ENCODE results near the gene GATC.

GATC gene

GRCh38 chr12:120445911-120446843, at the start of gene GATC, which contains the start of gene TRIAP1:
Gene GATC, plus strand, starts transcription at chr12:120446444. Its CDS starts 37 bp downstream, at chr12:120446481.
Gene TRIAP1, minus strand, starts transcription at chr12:120446384. Its CDS starts 12 bp downstream, at chr12:120446372.
- DNase-seq (ENCODE audit: low spot score) = peak; percentile 66

- no peak for DNase-seq (ENCODE audit: low spot score)
These were observed 48.3 kb upstream of the GATC start for GRCh38 chr12:120397824-120398540.

- no peak for DNase-seq (ENCODE audit: low spot score)
These were observed 46.7 kb upstream of the GATC start for GRCh38 chr12:120399531-120399930.

DNA sequence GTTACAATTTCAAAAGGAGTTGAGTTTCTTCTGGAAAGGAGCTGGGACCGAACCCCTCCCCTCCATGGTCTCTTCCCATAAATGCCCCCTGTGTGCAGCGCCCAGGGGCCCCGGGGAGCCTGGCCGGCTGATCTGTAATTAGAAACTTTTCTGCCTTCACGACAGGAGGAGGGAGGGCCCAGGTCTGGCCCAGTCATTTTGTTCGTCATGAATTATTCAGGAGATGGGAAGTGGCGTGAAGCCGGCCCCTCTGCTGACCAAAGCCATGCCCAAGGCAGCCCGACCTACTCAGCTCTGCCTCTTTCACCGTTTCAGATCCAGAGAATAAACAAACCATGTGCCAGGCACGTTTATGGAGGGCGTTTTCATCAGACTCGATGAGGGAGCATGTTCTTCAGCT, 44.0 kb upstream of the GATC start:
- DNase-seq (ENCODE audit: low spot score) = no peak

DNA sequence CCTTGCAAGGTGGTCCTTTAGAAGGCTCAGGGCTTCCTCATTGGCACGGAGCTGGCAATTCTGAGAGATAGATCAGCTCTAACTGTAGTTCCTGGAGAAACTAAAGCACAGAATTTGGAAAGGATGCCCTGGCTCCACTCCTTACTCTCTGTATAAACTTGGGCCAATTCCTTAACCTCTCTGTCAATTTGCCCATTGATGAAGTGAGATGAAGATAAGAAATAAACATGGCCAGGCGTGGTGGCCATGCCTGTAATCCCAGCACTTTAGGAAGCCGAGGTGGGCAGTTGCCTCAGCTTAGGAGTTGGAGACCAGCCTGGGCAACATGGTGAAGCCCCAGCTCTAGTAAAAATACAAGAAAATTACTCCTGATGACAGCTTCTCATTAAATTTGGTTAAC, 42.4 kb upstream of the GATC start:
- no peak for DNase-seq (ENCODE audit: low spot score)

DNA sequence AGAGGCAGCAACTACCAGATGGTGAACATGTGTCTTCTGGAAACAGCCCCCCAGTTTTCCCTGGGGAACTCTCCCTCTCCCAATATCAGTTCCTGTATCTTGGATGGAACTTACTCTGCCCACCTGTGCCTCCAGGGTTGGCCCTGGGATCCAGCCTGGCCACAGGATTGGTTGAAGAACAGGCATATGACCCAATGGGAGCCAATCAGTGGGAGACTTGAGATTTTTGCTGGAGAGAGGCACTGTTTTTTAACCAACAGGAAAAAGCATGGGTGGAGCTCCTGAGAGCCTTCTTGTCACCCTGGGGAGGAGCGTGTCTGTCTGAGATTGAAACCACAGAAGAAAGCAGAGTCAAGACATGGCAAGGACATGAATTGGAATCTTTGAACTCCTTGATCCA, 42.0 kb upstream of the GATC start:
- DNase-seq (ENCODE audit: low spot score) = no peak

- DNase-seq (ENCODE audit: low spot score) = no peak
These were observed 40.2 kb upstream of the GATC start for GRCh38 chr12:120406069-120406468.

- no peak for DNase-seq (ENCODE audit: low spot score)
These were observed 39.7 kb upstream of the GATC start for GRCh38 chr12:120406553-120406952.

GRCh38 chr12:120408771-120409170, 37.5 kb upstream of the GATC start:
- no peak for DNase-seq (ENCODE audit: low spot score)

DNA sequence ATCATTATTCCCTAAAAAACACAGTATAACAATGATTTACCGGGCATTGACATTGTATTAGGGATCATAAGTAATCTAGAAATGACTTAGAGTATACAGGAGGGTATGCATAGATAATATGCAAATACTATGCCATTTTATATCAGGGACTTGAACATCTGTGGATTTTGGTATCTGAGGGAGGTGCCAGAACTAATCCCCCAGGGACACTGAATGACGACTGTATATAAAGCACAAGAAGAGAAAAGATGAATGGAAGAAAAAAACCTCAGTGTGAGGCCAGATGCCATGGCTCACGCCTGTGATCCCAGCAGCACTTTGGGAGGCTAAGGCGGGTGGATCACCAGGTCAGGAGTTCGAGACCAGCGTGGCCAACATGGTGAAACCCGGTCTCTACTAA, 33.8 kb upstream of the GATC start:
- DNase-seq (ENCODE audit: low spot score) = no peak

GRCh38 chr12:120413901-120414695, 32.1 kb upstream of the GATC start:
- DNase-seq (ENCODE audit: low spot score) = no peak

GRCh38 chr12:120416490-120417216, 29.6 kb upstream of the GATC start:
- DNase-seq (ENCODE audit: low spot score) = no peak

GRCh38 chr12:120417917-120418580, 28.2 kb upstream of the GATC start:
- no peak for DNase-seq (ENCODE audit: low spot score)

DNA sequence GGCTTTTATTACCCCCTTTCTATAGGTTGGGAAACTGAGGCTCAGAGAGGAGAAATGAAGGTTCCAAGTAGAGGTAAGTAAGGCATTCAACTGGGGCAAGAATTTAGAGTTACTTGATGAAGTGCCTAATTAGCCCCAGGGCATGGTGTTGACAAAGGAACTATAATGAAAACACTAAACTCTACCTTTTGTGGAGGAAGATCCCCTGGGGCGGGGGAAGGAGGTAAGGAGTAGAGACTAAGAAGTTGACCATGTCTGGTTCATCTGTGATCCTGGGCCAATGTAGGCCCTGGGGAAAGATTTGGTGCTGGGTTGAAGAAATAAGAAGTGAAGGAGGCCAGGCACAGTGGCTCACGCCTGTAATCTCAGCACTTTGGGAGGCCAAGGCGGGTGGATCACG, 24.5 kb upstream of the GATC start:
- no peak for DNase-seq (ENCODE audit: low spot score)

DNA sequence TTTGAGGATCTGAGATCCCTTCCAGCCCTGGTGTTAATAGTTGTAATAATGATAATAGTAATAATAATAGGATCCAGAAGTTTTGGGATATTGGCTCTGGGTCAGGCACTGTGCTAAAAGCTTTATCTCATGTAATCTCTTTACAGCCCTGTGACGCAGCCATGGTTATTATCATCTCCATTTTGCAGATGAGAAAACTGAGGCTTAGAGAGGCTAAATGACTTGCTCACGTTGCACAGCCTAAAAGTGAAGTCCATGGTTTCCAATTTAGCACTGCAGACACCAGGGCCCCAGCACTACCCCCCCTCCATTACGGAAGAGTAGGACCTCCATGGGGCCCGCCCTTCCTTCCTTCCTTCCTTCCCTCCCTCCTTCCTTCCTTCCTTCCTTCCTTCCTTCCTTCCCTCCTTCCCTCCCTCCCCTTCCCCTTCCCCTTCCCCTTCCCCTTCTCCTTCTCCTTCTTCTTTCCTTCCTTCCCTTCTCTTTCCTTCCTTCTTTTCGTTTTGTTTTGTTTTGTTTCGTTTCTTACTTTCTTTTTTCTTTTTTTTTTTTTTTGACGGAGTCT, 23.3 kb upstream of the GATC start:
- no peak for DNase-seq (ENCODE audit: low spot score)

- DNase-seq (ENCODE audit: low spot score) = no peak
These were observed 20.4 kb upstream of the GATC start for GRCh38 chr12:120425797-120426196.

DNA sequence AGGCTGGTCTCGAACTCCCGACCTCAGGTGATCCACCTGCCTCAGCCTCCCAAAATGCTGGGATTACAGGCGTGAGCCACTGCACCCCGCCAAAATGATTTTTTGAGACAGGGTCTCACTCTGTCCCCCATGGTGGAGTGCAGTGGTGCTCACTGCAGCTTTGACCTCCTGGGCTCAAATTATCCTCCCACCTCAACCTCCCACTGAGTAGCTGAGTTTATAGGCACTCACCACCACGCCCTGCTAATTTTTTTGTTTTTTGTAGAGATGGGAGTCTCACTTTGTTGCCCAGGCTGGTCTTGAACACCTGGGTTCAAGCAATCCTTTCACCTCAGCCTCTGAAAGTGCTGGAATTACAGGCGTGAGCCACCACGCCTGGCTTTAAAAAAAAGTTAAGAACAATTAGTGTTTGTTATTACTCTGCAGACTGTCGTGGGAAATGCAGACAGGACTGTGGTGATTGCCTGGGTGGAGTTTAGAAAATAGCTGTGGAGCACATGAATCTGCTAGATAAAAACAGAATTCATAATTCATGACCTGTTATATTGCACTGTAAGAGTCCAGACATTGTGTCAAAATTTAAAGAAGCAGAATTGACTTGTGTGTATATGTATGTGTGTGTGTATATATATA, 17.5 kb upstream of the GATC start:
- no peak for DNase-seq (ENCODE audit: low spot score)

- no peak for DNase-seq (ENCODE audit: low spot score)
These were observed 16.9 kb upstream of the GATC start for GRCh38 chr12:120429368-120429767.

DNA sequence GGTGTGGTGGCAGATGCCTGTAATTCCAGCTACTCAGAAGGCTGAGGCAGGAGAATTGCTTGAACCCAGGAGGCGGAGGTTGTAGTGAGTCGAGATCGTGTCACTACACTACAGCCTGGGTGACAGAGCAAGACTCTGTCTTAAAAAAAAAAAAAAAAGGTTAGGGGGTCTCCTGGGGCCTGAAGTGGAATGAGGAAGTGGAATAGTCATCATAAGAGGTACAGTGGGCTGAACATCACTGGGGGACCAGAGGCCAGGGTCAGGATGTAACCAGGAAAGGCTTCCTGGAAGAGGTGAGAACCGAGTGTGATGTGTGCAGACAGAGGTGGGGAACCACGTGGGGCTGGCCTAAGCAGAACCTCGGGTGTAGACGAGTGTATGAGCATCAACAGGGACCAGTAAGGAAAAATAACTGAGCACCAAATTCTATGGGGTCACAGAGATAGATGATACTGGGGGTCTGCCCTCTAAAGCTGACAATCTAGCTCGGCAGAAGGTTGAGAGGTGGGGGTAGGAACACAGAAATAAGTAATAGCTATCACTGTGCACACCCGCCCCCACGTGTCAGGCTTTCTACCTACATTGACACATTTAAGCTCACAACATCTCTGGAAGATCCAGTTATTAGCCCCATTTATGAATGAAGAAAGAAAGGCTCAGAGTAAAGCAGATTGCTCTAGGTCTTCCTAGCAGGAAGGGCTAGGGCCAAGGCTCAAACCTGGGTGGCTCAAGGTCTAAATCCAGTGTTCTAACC, 13.3 kb upstream of the GATC start:
- no peak for DNase-seq (ENCODE audit: low spot score)

All from HuH-7 (cell line).